Measurements from ENCODE around the gene ADGRG4.
"Not testable (repeated sequence)": the region's sequence is repeated elsewhere in the genome, so short reads cannot be mapped to it uniquely, and the experiment has no call there.

DNA sequence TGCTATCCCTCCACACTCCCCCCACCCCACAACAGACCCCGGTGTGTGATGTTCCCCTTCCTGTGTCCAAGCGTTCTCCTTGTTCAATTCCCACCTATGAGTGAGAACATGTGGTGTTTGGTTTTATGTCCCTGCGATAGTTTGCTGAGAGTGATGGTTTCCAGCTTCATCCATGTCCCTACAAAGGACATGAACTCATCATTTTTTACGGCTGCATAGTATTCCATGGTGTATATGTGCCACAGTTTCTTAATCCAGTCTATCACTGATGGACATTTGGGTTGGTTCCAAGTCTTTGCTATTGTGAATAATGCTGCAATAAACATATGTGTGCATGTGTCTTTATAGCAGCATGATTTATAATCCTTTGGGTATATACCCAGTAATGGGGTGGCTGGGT, at the start of gene ADGRG4:
- TF ChIP-seq POLR2A (IDR thresholded peaks at IDR 0.05) = not testable (repeated sequence)
- TF ChIP-seq, protein P1, sequence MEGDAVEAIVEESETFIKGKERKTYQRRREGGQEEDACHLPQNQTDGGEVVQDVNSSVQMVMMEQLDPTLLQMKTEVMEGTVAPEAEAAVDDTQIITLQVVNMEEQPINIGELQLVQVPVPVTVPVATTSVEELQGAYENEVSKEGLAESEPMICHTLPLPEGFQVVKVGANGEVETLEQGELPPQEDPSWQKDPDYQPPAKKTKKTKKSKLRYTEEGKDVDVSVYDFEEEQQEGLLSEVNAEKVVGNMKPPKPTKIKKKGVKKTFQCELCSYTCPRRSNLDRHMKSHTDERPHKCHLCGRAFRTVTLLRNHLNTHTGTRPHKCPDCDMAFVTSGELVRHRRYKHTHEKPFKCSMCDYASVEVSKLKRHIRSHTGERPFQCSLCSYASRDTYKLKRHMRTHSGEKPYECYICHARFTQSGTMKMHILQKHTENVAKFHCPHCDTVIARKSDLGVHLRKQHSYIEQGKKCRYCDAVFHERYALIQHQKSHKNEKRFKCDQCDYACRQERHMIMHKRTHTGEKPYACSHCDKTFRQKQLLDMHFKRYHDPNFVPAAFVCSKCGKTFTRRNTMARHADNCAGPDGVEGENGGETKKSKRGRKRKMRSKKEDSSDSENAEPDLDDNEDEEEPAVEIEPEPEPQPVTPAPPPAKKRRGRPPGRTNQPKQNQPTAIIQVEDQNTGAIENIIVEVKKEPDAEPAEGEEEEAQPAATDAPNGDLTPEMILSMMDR (IDR thresholded peaks at IDR 0.05) = not testable (repeated sequence)
